Mesodermal cell (in vitro differentiated cells): Measurements from ENCODE around the gene ERG.

Experiments
- H3K27ac ChIP-seq: 2 replicates; pipeline ENCODE4 v1.7.0; 2013; ENCODE audit warnings: mild to moderate bottlenecking, low read depth, low read length, moderate library complexity; ENCODE audit not compliant: severe bottlenecking
- H3K36me3 ChIP-seq: 2 replicates; pipeline ENCODE4 v1.7.1; 2013; ENCODE audit warnings: mild to moderate bottlenecking, low read length, moderate library complexity; ENCODE audit not compliant: control insufficient read depth, insufficient read depth
- H3K4me1 ChIP-seq: one replicate; pipeline ENCODE4 v1.7.1; 2013; ENCODE audit warnings: mild to moderate bottlenecking, low read length; ENCODE audit not compliant: insufficient read depth, control insufficient read depth, poor library complexity, severe bottlenecking
- H3K4me3 ChIP-seq: 2 replicates; pipeline ENCODE4 v1.7.0; 2013; ENCODE audit warnings: low read length, control low read depth, mild to moderate bottlenecking; ENCODE audit not compliant: insufficient read depth, poor library complexity, severe bottlenecking; ENCODE audit errors: extremely low read depth
- H3K9me3 ChIP-seq: 2 replicates; pipeline ENCODE4 v1.7.1; 2013; ENCODE audit warnings: mild to moderate bottlenecking, low read length, moderate library complexity; ENCODE audit not compliant: control insufficient read depth
- WGBS, 2 experiments: methylation state at CpG; one replicate each; pipeline ENCODE4 v1.1.5; 2013; ENCODE audit warnings: missing lambda C conversion rate in 2 of 2; ENCODE audit not compliant: insufficient coverage in 2 of 2; 5-methylcytosine and 5-hydroxymethylcytosine counted together

The ERG gene

GRCh38 chr21:38337793-38338192 is 160.5 kb downstream of the ERG start:
- 100% methylated on average over 4 of the region's 5 CpGs; no CpG with 5 or more reads in 1 of the 2 experiments for WGBS, 2 experiments
- no peaks in the 10 kb centered on the region for H3K36me3 ChIP-seq
- no peak overlapping the region for H3K27ac ChIP-seq
- no peak overlapping the region for H3K4me3 ChIP-seq
- no peaks in the 10 kb centered on the region for H3K9me3 ChIP-seq
- no peaks in the 10 kb centered on the region for H3K4me1 ChIP-seq

- H3K36me3 ChIP-seq: no peaks in the 10 kb centered on the region
- H3K4me3 ChIP-seq: no peak overlapping the region
- H3K27ac ChIP-seq: no peak overlapping the region
- no peaks in the 10 kb centered on the region for H3K4me1 ChIP-seq
- 95 to 100% methylated on average over 3 to 4 of the region's 8 CpGs for WGBS, 2 experiments
- peaks cover 7% of the 10 kb centered on the region for H3K9me3 ChIP-seq
Observed at GRCh38 chr21:38334866-38335265, 163.4 kb downstream of the ERG start.

GRCh38 chr21:38333301-38334272 is 164.7 kb downstream of the ERG start:
- Histone ChIP-seq H3K4me3 (no peak overlapping the region), H3K27ac (no peak overlapping the region), H3K4me1 (no peaks in the 10 kb centered on the region), H3K36me3 (no peaks in the 10 kb centered on the region), H3K9me3 (peaks cover 10% of the 10 kb centered on the region)
- 83 to 100% methylated on average over 2 to 5 of the region's 8 CpGs for WGBS, 2 experiments

- peaks cover 10% of the 10 kb centered on the region for H3K9me3 ChIP-seq
- no peaks in the 10 kb centered on the region for H3K4me1 ChIP-seq
- H3K27ac ChIP-seq: no peak overlapping the region
- WGBS, 2 experiments: 40 to 84% methylated on average over 1 to 2 of the region's 2 CpGs
- H3K4me3 ChIP-seq: no peak overlapping the region
- no peaks in the 10 kb centered on the region for H3K36me3 ChIP-seq
Observed at GRCh38 chr21:38330666-38331065, 167.6 kb downstream of the ERG start.
